ENCODE data around the gene MIDN.

GRCh38 chr19:1248139-1248785 lies at the start of gene MIDN:
- TF ChIP-seq TAF1 (IDR thresholded peaks at IDR 0.05; ENCODE audit: borderline replicate concordance, low read depth, low read length) (no peak), POLR2A (IDR thresholded peaks at IDR 0.05; ENCODE audit: low read depth, low read length) (peak; percentile 88)

Measured in GM12892 (cell line).